Thoracic aorta (tissue), 2 donors: ENCODE results near the gene TBC1D13. TPM values are rescaled to one million over a fixed set of nuclear protein-coding genes. Genes with fewer than 3 reads are reported as not detected.

ENCODE experiments used
- ATAC-seq: fragments of 150-250 bp; one replicate; pipeline ENCODE4 v1.8.0; 2017; ENCODE audit warnings: low read depth; ENCODE audit not compliant: insufficient number of reproducible peaks, low FRiP score
- DNase-seq: peaks from one replicate; pipeline ENCODE4 v3.0.0-alpha.2; 2020; ENCODE audit warnings: low spot score
- H3K27ac ChIP-seq, 2 donors: fragments of 200-600 bp; sonication (generic); 1 replicate in 1 of 2; 2 replicates in 1 of 2; pipeline ENCODE4 v1.5.1; 2016; ENCODE audit warnings: mild to moderate bottlenecking in 2 of 2, moderate library complexity in 2 of 2
- H3K27me3 ChIP-seq: fragments of 200-600 bp; sonication (generic); replicated peaks from 2 replicates; pipeline ENCODE4 v1.6.0; 2016; ENCODE audit warnings: mild to moderate bottlenecking; ENCODE audit not compliant: insufficient read depth
- H3K36me3 ChIP-seq: fragments of 200-600 bp; sonication (generic); one replicate; pipeline ENCODE4 v1.5.1; 2016
- H3K4me1 ChIP-seq, 2 donors: fragments of 200-600 bp; sonication (generic); 1 replicate in 1 of 2; 2 replicates in 1 of 2; pipeline versions ENCODE4 v1.5.1 to v1.6.0; 2016; ENCODE audit warnings: low read depth in 2 of 2, mild to moderate bottlenecking in 1 of 2; ENCODE audit not compliant: control insufficient read depth in 1 of 2
- H3K4me3 ChIP-seq: fragments of 200-600 bp; sonication (generic); 2 replicates; pipeline ENCODE4 v1.5.1; 2016; ENCODE audit warnings: mild to moderate bottlenecking
- H3K9me3 ChIP-seq: fragments of 200-600 bp; sonication (generic); 2 replicates; pipeline ENCODE4 v1.5.1; 2016
- CTCF ChIP-seq: fragments of 200-600 bp; sonication (generic); IDR thresholded peaks from one replicate; pipeline ENCODE4 v1.5.1; 2019; ENCODE audit warnings: antibody characterized with exemption
- total RNA-seq, 2 donors: library from RNA; depleted of rRNA; stranded (reverse); fragments of >200 nt; gene quantifications; one replicate each; pipeline versions ENCODE4 v1.1.0 to v1.2.3, GENCODE V29; 2016

Gene TBC1D13
- total RNA-seq, 2 donors from 2014 or later: 15.6 to 25.7 TPM

- H3K27me3 ChIP-seq: no peaks in the 10 kb centered on the region
- TF ChIP-seq CTCF: no peak
- no peak overlapping the region for H3K4me3 ChIP-seq
- peaks cover 10 to 32% of the 10 kb centered on the region in 2 donors for H3K4me1 ChIP-seq
- no peak overlapping the region for H3K27ac ChIP-seq
- no peaks in the 10 kb centered on the region for H3K9me3 ChIP-seq
- peaks cover 8% of the 10 kb centered on the region for H3K36me3 ChIP-seq
- no peak for ATAC-seq
- no peak for DNase-seq
These were observed 18.4 kb upstream of the TBC1D13 start for GRCh38 chr9:128768606-128769005.

GRCh38 chr9:128770286-128771030, 16.6 kb upstream of the TBC1D13 start:
- Histone ChIP-seq H3K27ac (peak overlapping the region in 1 of 2 donors; percentile 89), H3K36me3 (peaks cover 8% of the 10 kb centered on the region), H3K9me3 (no peaks in the 10 kb centered on the region), H3K27me3 (no peaks in the 10 kb centered on the region), H3K4me1 (peaks cover 10 to 32% of the 10 kb centered on the region in 2 donors), H3K4me3 (peak overlapping the region; percentile 100)
- no peak for TF ChIP-seq CTCF
- ATAC-seq: no peak
- no peak for DNase-seq

- DNase-seq (no peak), ATAC-seq (peak; percentile 8)
- H3K4me3 ChIP-seq: peak overlapping the region; percentile 100
- peaks cover 8% of the 10 kb centered on the region for H3K36me3 ChIP-seq
- no peaks in the 10 kb centered on the region for H3K27me3 ChIP-seq
- peaks cover 10 to 32% of the 10 kb centered on the region in 2 donors for H3K4me1 ChIP-seq
- H3K27ac ChIP-seq: peak overlapping the region; percentile 89 to 93
- no peak for TF ChIP-seq CTCF
- no peaks in the 10 kb centered on the region for H3K9me3 ChIP-seq
These were observed 15.8 kb upstream of the TBC1D13 start for GRCh38 chr9:128771094-128771721.

- H3K27me3 ChIP-seq: no peaks in the 10 kb centered on the region
- H3K36me3 ChIP-seq: peaks cover 8% of the 10 kb centered on the region
- H3K27ac ChIP-seq: peak within 1 kb of the TSS; percentile 89 to 93
- peak within 1 kb of the TSS; percentile 100 for H3K4me3 ChIP-seq
- no peak for TF ChIP-seq CTCF
- DNase-seq (peak; percentile 74), ATAC-seq (peak; percentile 87)
- no peaks in the 10 kb centered on the region for H3K9me3 ChIP-seq
- peaks cover 10 to 32% of the 10 kb centered on the region in 2 donors for H3K4me1 ChIP-seq
These were observed 15.1 kb upstream of the TBC1D13 start, which contains the start of gene ZER1 for GRCh38 chr9:128771745-128772519. ZER1 (minus strand) TSS chr9:128771927; CDS start chr9:128755565, 16,362 bp downstream.

- ATAC-seq: no peak
- DNase-seq: no peak
- Histone ChIP-seq H3K27me3 (no peaks in the 10 kb centered on the region), H3K4me3 (no peak overlapping the region), H3K36me3 (no peaks in the 10 kb centered on the region), H3K9me3 (no peaks in the 10 kb centered on the region), H3K4me1 (peaks cover 10 to 32% of the 10 kb centered on the region in 2 donors), H3K27ac (no peak overlapping the region)
- TF ChIP-seq CTCF: no peak
These were observed 14.0 kb upstream of the TBC1D13 start for GRCh38 chr9:128773049-128773448.
